Neural cell (in vitro differentiated cells): ENCODE data around the gene ACAP3. TPM values are rescaled to one million over a fixed set of nuclear protein-coding genes. Genes with fewer than 3 reads are reported as not detected.

Source experiments
- H2AFZ ChIP-seq: fragments of 200-600, 300-800 bp; sonication (generic), shearing (Covaris generic); 2 replicates; pipeline ENCODE4 v1.6.0; 2014; ENCODE audit warnings: low read depth, mild to moderate bottlenecking, antibody characterized with exemption, low read length, moderate library complexity
- H3F3A ChIP-seq: fragments of 200-600 bp; shearing (Covaris generic); 2 replicates; pipeline ENCODE4 v1.6.1; 2016; ENCODE audit warnings: mild to moderate bottlenecking, moderate library complexity, mixed read lengths, antibody characterized with exemption, low read length; ENCODE audit not compliant: insufficient read depth, poor library complexity, severe bottlenecking
- H3K27ac ChIP-seq: fragments of 200-600, 300-800 bp; sonication (generic), shearing (Covaris generic); 2 replicates; pipeline ENCODE4 v1.5.1; 2014; ENCODE audit warnings: mild to moderate bottlenecking, low read length, moderate library complexity
- H3K27me3 ChIP-seq: fragments of 300-800, 200-600 bp; sonication (generic), shearing (Covaris generic); 2 replicates; pipeline ENCODE4 v1.6.0; 2014; ENCODE audit warnings: mild to moderate bottlenecking, low read depth, low read length, moderate library complexity; ENCODE audit not compliant: insufficient read depth
- H3K36me3 ChIP-seq: fragments of 300-800, 200-600 bp; sonication (generic), shearing (Covaris generic); 2 replicates; pipeline ENCODE4 v1.5.1; 2014; ENCODE audit warnings: mild to moderate bottlenecking, antibody characterized with exemption, low read length, moderate library complexity; ENCODE audit not compliant: insufficient read depth
- H3K4me2 ChIP-seq: fragments of 300-800, 200-600 bp; sonication (generic), shearing (Covaris generic); 2 replicates; pipeline ENCODE4 v1.6.0; 2014; ENCODE audit warnings: mild to moderate bottlenecking, low read length
- H3K4me3 ChIP-seq: fragments of 300-800, 200-600 bp; sonication (generic), shearing (Covaris generic); 2 replicates; pipeline ENCODE4 v1.5.1; 2014; ENCODE audit warnings: mild to moderate bottlenecking, low read length, moderate library complexity
- H3K79me2 ChIP-seq: fragments of 200-600 bp; shearing (Covaris generic); replicated peaks from 2 replicates; pipeline ENCODE4 v1.6.0; 2014; ENCODE audit warnings: mild to moderate bottlenecking, low read length, moderate library complexity; ENCODE audit not compliant: insufficient read depth
- H3K9ac ChIP-seq: fragments of 300-800, 200-600 bp; sonication (generic), shearing (Covaris generic); 2 replicates; pipeline ENCODE4 v1.6.1; 2016; ENCODE audit warnings: mild to moderate bottlenecking, low read length, mixed read lengths
- H3K9me2 ChIP-seq: fragments of 200-600 bp; shearing (Covaris generic); 2 replicates; pipeline ENCODE4 v1.6.1; 2016; ENCODE audit warnings: mild to moderate bottlenecking, low read length, mixed read lengths; ENCODE audit not compliant: insufficient read depth
- H3K9me3 ChIP-seq: fragments of 200-600, 300-800 bp; sonication (generic), shearing (Covaris generic); 2 replicates; pipeline ENCODE4 v1.6.1; 2016; ENCODE audit warnings: mild to moderate bottlenecking, mixed run types, low read length, moderate library complexity, mixed read lengths
- H4K20me1 ChIP-seq: fragments of 200-600 bp; shearing (Covaris generic); 2 replicates; pipeline ENCODE4 v1.6.1; 2016; ENCODE audit warnings: mild to moderate bottlenecking, mixed run types; ENCODE audit not compliant: insufficient read depth
- EP300 ChIP-seq: fragments of 450-650 bp; conservative IDR thresholded peaks from 2 replicates; pipeline ENCODE4 v1.6.1; 2014; ENCODE audit warnings: antibody characterized with exemption, mild to moderate bottlenecking, moderate library complexity; ENCODE audit not compliant: poor library complexity, severe bottlenecking
- EZH2 ChIP-seq: fragments of 200-600, 300-800 bp; shearing (Covaris generic), sonication (generic); IDR thresholded peaks from 2 replicates; pipeline ENCODE4 v1.6.1; 2014; ENCODE audit warnings: antibody characterized with exemption, low read length, borderline replicate concordance, mild to moderate bottlenecking; ENCODE audit not compliant: insufficient read depth, poor library complexity, severe bottlenecking
- MXI1 ChIP-seq: fragments of 450-650 bp; conservative IDR thresholded peaks from 2 replicates; pipeline ENCODE4 v1.6.1; 2014; ENCODE audit warnings: antibody characterized with exemption, mild to moderate bottlenecking; ENCODE audit not compliant: poor library complexity, severe bottlenecking
- POLR2AphosphoS5 ChIP-seq: IDR thresholded peaks from 2 replicates; pipeline ENCODE4 v1.6.1; 2012
- RAD21 ChIP-seq: fragments of 450-650 bp; conservative IDR thresholded peaks from 2 replicates; pipeline ENCODE4 v1.6.1; 2014; ENCODE audit warnings: antibody characterized with exemption, mild to moderate bottlenecking, moderate library complexity
- SMC3 ChIP-seq: fragments of 450-650 bp; conservative IDR thresholded peaks from 2 replicates; pipeline ENCODE4 v1.6.1; 2014; ENCODE audit warnings: antibody characterized with exemption, mild to moderate bottlenecking, moderate library complexity; ENCODE audit not compliant: poor library complexity
- TAF1 ChIP-seq: IDR thresholded peaks from 2 replicates; pipeline ENCODE4 v1.6.1; 2012; ENCODE audit warnings: low read depth
- polyA plus RNA-seq: library from polyadenylated mRNA; depleted of rRNA; stranded (reverse); fragments of >200 nt; gene quantifications from 2 replicates; pipeline ENCODE4 v1.2.3, GENCODE V29; 2014
- TF ChIP-seq, protein P1 (sequence below): fragments of 450-650 bp; IDR thresholded peaks from 2 replicates; pipeline ENCODE4 v1.5.1; 2014; ENCODE audit warnings: antibody characterized with exemption, mild to moderate bottlenecking, moderate library complexity; ENCODE audit not compliant: poor library complexity, severe bottlenecking
- TF ChIP-seq, protein P2 (sequence below): IDR thresholded peaks from 2 replicates; pipeline ENCODE4 v1.6.1; 2012; ENCODE audit warnings: borderline replicate concordance

ACAP3 gene
- polyA plus RNA-seq, 1 donor from 2014 or later, result 186 TPM

- no peaks in the 10 kb centered on the region for H3K36me3 ChIP-seq
Observed at GRCh38 chr1:1342584-1343115, 34.9 kb upstream of the ACAP3 start.

GRCh38 chr1:1342061-1342562, 34.4 kb upstream of the ACAP3 start:
- no peak for TF ChIP-seq SMC3
- TF ChIP-seq EP300, result no peak
- TF ChIP-seq EZH2, result no peak
- TF ChIP-seq POLR2AphosphoS5, result no peak
- no peak for TF ChIP-seq TAF1
- TF ChIP-seq MXI1, result no peak
- TF ChIP-seq, protein P1, sequence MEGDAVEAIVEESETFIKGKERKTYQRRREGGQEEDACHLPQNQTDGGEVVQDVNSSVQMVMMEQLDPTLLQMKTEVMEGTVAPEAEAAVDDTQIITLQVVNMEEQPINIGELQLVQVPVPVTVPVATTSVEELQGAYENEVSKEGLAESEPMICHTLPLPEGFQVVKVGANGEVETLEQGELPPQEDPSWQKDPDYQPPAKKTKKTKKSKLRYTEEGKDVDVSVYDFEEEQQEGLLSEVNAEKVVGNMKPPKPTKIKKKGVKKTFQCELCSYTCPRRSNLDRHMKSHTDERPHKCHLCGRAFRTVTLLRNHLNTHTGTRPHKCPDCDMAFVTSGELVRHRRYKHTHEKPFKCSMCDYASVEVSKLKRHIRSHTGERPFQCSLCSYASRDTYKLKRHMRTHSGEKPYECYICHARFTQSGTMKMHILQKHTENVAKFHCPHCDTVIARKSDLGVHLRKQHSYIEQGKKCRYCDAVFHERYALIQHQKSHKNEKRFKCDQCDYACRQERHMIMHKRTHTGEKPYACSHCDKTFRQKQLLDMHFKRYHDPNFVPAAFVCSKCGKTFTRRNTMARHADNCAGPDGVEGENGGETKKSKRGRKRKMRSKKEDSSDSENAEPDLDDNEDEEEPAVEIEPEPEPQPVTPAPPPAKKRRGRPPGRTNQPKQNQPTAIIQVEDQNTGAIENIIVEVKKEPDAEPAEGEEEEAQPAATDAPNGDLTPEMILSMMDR, result no peak
- TF ChIP-seq, protein P2, sequence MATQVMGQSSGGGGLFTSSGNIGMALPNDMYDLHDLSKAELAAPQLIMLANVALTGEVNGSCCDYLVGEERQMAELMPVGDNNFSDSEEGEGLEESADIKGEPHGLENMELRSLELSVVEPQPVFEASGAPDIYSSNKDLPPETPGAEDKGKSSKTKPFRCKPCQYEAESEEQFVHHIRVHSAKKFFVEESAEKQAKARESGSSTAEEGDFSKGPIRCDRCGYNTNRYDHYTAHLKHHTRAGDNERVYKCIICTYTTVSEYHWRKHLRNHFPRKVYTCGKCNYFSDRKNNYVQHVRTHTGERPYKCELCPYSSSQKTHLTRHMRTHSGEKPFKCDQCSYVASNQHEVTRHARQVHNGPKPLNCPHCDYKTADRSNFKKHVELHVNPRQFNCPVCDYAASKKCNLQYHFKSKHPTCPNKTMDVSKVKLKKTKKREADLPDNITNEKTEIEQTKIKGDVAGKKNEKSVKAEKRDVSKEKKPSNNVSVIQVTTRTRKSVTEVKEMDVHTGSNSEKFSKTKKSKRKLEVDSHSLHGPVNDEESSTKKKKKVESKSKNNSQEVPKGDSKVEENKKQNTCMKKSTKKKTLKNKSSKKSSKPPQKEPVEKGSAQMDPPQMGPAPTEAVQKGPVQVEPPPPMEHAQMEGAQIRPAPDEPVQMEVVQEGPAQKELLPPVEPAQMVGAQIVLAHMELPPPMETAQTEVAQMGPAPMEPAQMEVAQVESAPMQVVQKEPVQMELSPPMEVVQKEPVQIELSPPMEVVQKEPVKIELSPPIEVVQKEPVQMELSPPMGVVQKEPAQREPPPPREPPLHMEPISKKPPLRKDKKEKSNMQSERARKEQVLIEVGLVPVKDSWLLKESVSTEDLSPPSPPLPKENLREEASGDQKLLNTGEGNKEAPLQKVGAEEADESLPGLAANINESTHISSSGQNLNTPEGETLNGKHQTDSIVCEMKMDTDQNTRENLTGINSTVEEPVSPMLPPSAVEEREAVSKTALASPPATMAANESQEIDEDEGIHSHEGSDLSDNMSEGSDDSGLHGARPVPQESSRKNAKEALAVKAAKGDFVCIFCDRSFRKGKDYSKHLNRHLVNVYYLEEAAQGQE, result no peak
- no peak for TF ChIP-seq RAD21
- Histone ChIP-seq H3K79me2 (no peaks in the 10 kb centered on the region), H3K9ac (no peak overlapping the region), H3K9me2 (no peaks in the 10 kb centered on the region), H3K9me3 (no peaks in the 10 kb centered on the region), H3K4me2 (no peak overlapping the region), H3K4me3 (no peak overlapping the region), H3K27ac (no peak overlapping the region), H3K27me3 (no peaks in the 10 kb centered on the region), H2AFZ (no peak overlapping the region), H4K20me1 (peaks cover 9% of the 10 kb centered on the region), H3F3A (no peaks in the 10 kb centered on the region), H3K36me3 (no peaks in the 10 kb centered on the region)

More at GRCh38 chr1:1342584-1343115, 34.9 kb upstream of the ACAP3 start:
- no peaks in the 10 kb centered on the region for H3K9me2 ChIP-seq
- no peaks in the 10 kb centered on the region for H3K9me3 ChIP-seq
- H3F3A ChIP-seq, result no peaks in the 10 kb centered on the region
- peaks cover 9% of the 10 kb centered on the region for H4K20me1 ChIP-seq
- H3K27me3 ChIP-seq, result no peaks in the 10 kb centered on the region
- peaks cover 5% of the 10 kb centered on the region for H3K79me2 ChIP-seq
- no peak overlapping the region for H3K9ac ChIP-seq
- no peak overlapping the region for H3K4me3 ChIP-seq
- no peak overlapping the region for H2AFZ ChIP-seq
- no peak overlapping the region for H3K4me2 ChIP-seq
- TF ChIP-seq, protein P2, result no peak
- TF ChIP-seq POLR2AphosphoS5, result no peak
- H3K27ac ChIP-seq, result no peak overlapping the region
